Ovary (tissue), 9 donors: ENCODE measurements around the gene OR7A5. TPM values are rescaled to one million over a fixed set of nuclear protein-coding genes. Genes with fewer than 3 reads are reported as not detected.

ENCODE experiments used
- DNase-seq, 5 donors: peaks; one replicate each; pipeline ENCODE4 v3.0.0-alpha.2; 2019 to 2020
- H3K27ac ChIP-seq, 2 donors: fragments of 200-600 bp; one replicate each; pipeline versions ENCODE4 v1.5.1 to v1.8.0; 2019 to 2022
- H3K27me3 ChIP-seq: fragments of 200-600 bp; one replicate; pipeline ENCODE4 v1.8.0; 2022
- H3K36me3 ChIP-seq: fragments of 200-600 bp; sonication (generic); one replicate; pipeline ENCODE4 v1.5.1; 2019
- H3K4me1 ChIP-seq: one replicate; pipeline ENCODE4 v1.8.1; 2013; ENCODE audit warnings: mild to moderate bottlenecking, moderate library complexity; ENCODE audit not compliant: insufficient read depth
- H3K4me3 ChIP-seq: fragments of 200-600 bp; sonication (generic); one replicate; pipeline ENCODE4 v1.5.1; 2017
- H3K9me3 ChIP-seq, 2 donors: fragments of 200-600 bp in 1 of 2; sonication (generic) in 1 of 2; one replicate each; pipeline versions ENCODE4 v1.5.1 to v1.8.1; 2013 to 2019; ENCODE audit warnings: mild to moderate bottlenecking in 1 of 2, moderate library complexity in 1 of 2
- EP300 ChIP-seq: sonication (generic); formaldehyde crosslinking; IDR thresholded peaks from one replicate; pipeline ENCODE4 v1.6.1; 2017; ENCODE audit warnings: antibody characterized with exemption
- POLR2A ChIP-seq: fragments of 450-650 bp; IDR thresholded peaks from one replicate; pipeline ENCODE4 v1.6.1; 2017; ENCODE audit warnings: antibody characterized with exemption, mild to moderate bottlenecking, moderate library complexity
- WGBS, 3 donors: extraction: QIAGEN DNeasy Blood & Tissue Kit in 1 of 3; methylation state at CpG; one replicate each; pipeline versions ENCODE4 v1.1.5 to v1.1.7; 2013 to 2017; 5-methylcytosine and 5-hydroxymethylcytosine counted together
- intact Hi-C, 4 donors: fragments of 100-400 bp; cut with DNase I; formaldehyde crosslinking; loops; one replicate each; pipeline versions ENCODE4 v1.11.0 to v1.15.1; 2022 to 2023
- polyA plus RNA-seq, 2 donors: library from polyadenylated mRNA; stranded (reverse); fragments of 200-250 nt in 1 of 2; fragments of 350-450 nt in 1 of 2; fragmentation: Illumina TruSeq in 1 of 2; extraction: RNeasy Lipid Tissue Mini Kit (QIAGEN cat#74804) in 1 of 2; gene quantifications; one replicate each; pipeline ENCODE4 v1.2.3, GENCODE V29; 2013 to 2014
- total RNA-seq, 7 donors: library from RNA; depleted of rRNA in 2 of 7; stranded (reverse); fragments of >200 nt in 2 of 7; fragmentation: NEBNext Ultra II Directional in 3 of 7; extraction: Animal tissue kit (Norgen Biotek cat#: 25700) in 3 of 7; gene quantifications; one replicate each; pipeline versions ENCODE4 v1.1.0 to v1.2.4, GENCODE V29; 2016 to 2023
- TF ChIP-seq, protein P1 (sequence below), 3 donors: fragments of 450-650 bp in 2 of 3; fragments of 200-600 bp in 1 of 3; IDR thresholded peaks; one replicate each; pipeline versions ENCODE4 v1.5.1 to v1.8.0; 2016 to 2022; ENCODE audit warnings: antibody characterized with exemption in 3 of 3, mild to moderate bottlenecking in 1 of 3
- donor health status: DM: no; HTN: no; CAD: no; lungs with moderate emphysema.
- donor health status: DM: no; HTN: no; CAD: no.
- donor health status: Bipolar disorder and iron deficiency.
- donor health status: DM: yes; HTN: yes; CAD: no.
- donor health status: DM: no; HTN: no; CAD: no.
- donor health status: DM: yes; HTN: yes; CAD: no.

The OR7A5 gene
- total and polyA plus RNA-seq, 9 donors, result 0.12 TPM; not detected in 7

DNA sequence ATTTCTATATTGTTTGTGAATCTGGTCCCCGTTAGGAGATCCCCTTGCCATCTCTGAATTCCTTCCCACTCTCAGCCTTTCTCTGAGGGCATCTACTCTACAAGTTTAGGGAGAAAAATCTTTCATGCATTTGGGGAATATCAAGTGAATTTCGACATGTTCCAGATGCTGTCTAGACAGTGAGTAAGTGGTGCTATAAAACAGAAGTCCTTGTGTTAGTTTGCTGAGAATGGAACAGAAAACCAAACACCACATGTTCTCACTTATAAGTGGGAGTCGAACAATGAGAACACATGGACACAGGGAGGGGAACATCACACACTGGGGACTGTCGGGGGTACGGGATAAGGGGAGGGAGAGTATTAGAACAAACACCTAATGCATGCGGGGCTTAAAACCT, 8.6 kb upstream of the OR7A5 start:
- H3K27me3 ChIP-seq, result no peaks in the 10 kb centered on the region

DNA sequence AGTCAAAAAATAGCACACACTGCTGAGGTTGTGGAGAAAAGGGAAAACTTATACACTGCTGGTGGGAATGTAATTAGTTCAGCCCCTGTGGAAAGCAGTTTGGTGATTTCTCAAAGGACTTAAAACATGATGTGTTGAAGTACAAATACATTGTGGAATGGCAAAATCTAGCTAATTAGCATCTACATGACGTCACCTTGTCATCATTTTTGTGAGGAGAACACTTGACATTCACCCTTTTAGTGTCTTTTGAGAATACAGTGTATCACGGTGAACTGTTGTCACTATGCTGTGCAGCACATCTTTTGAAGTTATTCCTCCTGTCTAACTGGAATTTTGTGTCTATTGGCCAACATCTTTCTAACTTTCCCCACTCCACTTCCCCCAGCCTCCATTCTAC, 8.2 kb upstream of the OR7A5 start:
- H3K27ac ChIP-seq, result no peak overlapping the region
- intact Hi-C loops, result no loop called here
- H3K36me3 ChIP-seq, result no peaks in the 10 kb centered on the region
- 44 to 50% (median 48%) methylated on average over 2 of the region's 2 CpGs for WGBS, 3 donors
- no peaks in the 10 kb centered on the region for H3K4me1 ChIP-seq
- DNase-seq, result no peak
- no peak for TF ChIP-seq EP300
- no peak for TF ChIP-seq POLR2A
- TF ChIP-seq, protein P1, sequence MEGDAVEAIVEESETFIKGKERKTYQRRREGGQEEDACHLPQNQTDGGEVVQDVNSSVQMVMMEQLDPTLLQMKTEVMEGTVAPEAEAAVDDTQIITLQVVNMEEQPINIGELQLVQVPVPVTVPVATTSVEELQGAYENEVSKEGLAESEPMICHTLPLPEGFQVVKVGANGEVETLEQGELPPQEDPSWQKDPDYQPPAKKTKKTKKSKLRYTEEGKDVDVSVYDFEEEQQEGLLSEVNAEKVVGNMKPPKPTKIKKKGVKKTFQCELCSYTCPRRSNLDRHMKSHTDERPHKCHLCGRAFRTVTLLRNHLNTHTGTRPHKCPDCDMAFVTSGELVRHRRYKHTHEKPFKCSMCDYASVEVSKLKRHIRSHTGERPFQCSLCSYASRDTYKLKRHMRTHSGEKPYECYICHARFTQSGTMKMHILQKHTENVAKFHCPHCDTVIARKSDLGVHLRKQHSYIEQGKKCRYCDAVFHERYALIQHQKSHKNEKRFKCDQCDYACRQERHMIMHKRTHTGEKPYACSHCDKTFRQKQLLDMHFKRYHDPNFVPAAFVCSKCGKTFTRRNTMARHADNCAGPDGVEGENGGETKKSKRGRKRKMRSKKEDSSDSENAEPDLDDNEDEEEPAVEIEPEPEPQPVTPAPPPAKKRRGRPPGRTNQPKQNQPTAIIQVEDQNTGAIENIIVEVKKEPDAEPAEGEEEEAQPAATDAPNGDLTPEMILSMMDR (IDR thresholded peaks at IDR 0.05), result no peak
- no peaks in the 10 kb centered on the region for H3K27me3 ChIP-seq
- no peaks in the 10 kb centered on the region for H3K9me3 ChIP-seq
- no peak overlapping the region for H3K4me3 ChIP-seq

More for the DNA sequence above, 8.6 kb upstream of the OR7A5 start:
- no peaks in the 10 kb centered on the region for H3K4me1 ChIP-seq
- H3K27ac ChIP-seq, result no peak overlapping the region
- intact Hi-C loops, result no loop called here
- TF ChIP-seq, protein P1 (IDR thresholded peaks at IDR 0.05), result no peak
- no peak for TF ChIP-seq POLR2A
- TF ChIP-seq EP300, result no peak
- no peaks in the 10 kb centered on the region for H3K36me3 ChIP-seq
- no peak for DNase-seq
- WGBS, 3 donors, result 17 to 29% (median 22%) methylated on average over 6 of the region's 6 CpGs
- H3K9me3 ChIP-seq, result no peaks in the 10 kb centered on the region
- H3K4me3 ChIP-seq, result no peak overlapping the region

DNA sequence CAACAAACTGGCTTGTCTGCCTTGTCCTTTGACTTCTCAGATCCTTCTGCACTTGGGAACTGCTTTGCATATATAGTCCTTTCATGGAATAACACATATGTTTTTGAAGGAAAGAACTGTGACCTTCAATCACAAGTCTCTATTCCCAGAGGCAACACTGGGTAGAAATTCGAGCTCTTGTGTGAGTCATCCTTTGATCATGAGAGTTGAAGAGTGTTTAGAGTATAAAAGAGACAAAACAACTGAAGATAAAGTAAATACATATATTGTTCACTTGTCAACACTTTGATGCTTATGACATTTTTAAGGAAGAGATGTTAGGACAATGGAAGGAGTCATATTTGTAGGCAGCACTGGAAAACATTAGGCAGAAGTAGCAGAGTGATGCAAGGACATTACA, 5.2 kb upstream of the OR7A5 start:
- TF ChIP-seq EP300 (no peak), POLR2A (no peak)
- TF ChIP-seq, protein P1 (IDR thresholded peaks at IDR 0.05), result no peak
- no peaks in the 10 kb centered on the region for H3K9me3 ChIP-seq
- no peak overlapping the region for H3K27ac ChIP-seq
- intact Hi-C loops, result no loop called here
- no peak for DNase-seq
- no peaks in the 10 kb centered on the region for H3K27me3 ChIP-seq
- no peak overlapping the region for H3K4me3 ChIP-seq
- H3K36me3 ChIP-seq, result no peaks in the 10 kb centered on the region
- 31 to 38% (median 34%) methylated on average over 1 of the region's 1 CpG for WGBS, 3 donors
- no peaks in the 10 kb centered on the region for H3K4me1 ChIP-seq

DNA sequence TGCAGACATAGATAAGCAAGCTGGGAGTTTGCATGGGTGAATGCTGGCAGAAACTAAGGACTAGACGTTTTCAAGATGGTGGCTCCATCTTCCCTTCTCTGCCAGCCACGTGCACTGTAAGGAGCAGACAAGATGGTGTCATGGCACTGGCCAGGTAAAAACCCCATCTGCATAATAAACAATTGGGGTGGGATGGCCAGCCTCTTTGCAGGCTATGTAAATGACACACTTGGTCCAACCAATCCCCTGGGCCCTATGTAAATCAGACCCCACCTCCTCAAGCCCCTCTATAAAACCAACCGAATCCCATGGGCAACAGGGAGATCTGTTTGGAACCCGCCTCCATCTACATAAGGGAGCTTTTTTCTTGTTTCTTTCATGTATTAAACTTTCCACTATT, 2.4 kb upstream of the OR7A5 start:
- TF ChIP-seq, protein P1 (IDR thresholded peaks at IDR 0.05), result no peak
- TF ChIP-seq EP300 (no peak), POLR2A (no peak)
- intact Hi-C loops, result no loop called here

DNA sequence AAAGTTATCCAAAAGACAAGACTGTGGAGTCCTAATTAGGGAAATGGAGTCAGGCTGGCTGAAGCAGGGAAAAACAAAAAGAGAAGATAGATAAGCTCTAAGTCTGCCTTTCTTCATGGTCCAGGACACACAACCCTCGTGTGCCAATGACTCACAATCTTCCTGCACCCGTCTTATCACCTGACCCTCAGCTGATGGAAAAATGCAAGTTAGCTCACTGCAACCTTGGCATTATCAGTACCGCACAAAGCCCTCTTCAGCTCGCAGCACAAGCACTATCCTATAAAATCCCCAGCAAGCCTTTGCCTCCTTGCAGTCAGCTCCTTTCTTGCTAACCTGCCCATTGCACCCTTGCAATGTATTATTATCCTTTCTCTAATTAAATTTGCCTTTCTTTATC, 4.3 kb downstream of the OR7A5 start:
- H3K9me3 ChIP-seq, result no peaks in the 10 kb centered on the region
- H3K36me3 ChIP-seq, result no peaks in the 10 kb centered on the region
- no peak overlapping the region for H3K4me3 ChIP-seq
- intact Hi-C loops, result no loop called here
- H3K27me3 ChIP-seq, result no peaks in the 10 kb centered on the region
- no peak for DNase-seq
- no peak overlapping the region for H3K27ac ChIP-seq
- TF ChIP-seq, protein P1 (IDR thresholded peaks at IDR 0.05), result no peak
- TF ChIP-seq POLR2A, result no peak
- TF ChIP-seq EP300, result no peak
- 29 to 46% (median 30%) methylated on average over 4 of the region's 4 CpGs for WGBS, 3 donors
- H3K4me1 ChIP-seq, result no peaks in the 10 kb centered on the region

More for the DNA sequence above, 2.4 kb upstream of the OR7A5 start:
- Histone ChIP-seq H3K4me3 (no peak overlapping the region), H3K9me3 (no peaks in the 10 kb centered on the region), H3K4me1 (no peaks in the 10 kb centered on the region), H3K27ac (no peak overlapping the region), H3K36me3 (no peaks in the 10 kb centered on the region), H3K27me3 (no peaks in the 10 kb centered on the region)
- 57 to 63% (median 63%) methylated on average over 4 of the region's 4 CpGs for WGBS, 3 donors
- DNase-seq, result no peak
